ENCODE results near the gene MPZL2.
A peak's percentile ranks its signal among the peaks of the same experiment; 100 is the strongest.

The MPZL2 gene

GRCh38 chr11:118216621-118217481, 47.2 kb downstream of the MPZL2 start:
- peak; percentile 35 to 49 for DNase-seq

- DNase-seq, result no peak
Measured at GRCh38 chr11:118215765-118216164, 48.3 kb downstream of the MPZL2 start.

GRCh38 chr11:118215262-118215661, 48.8 kb downstream of the MPZL2 start:
- no peak for DNase-seq

- no peak for DNase-seq
Measured at GRCh38 chr11:118214210-118214914, 49.7 kb downstream of the MPZL2 start.

GRCh38 chr11:118213781-118214180, 50.3 kb downstream of the MPZL2 start:
- DNase-seq, result no peak

GRCh38 chr11:118213201-118213600, 50.9 kb downstream of the MPZL2 start:
- DNase-seq, result no peak

GRCh38 chr11:118212781-118213191, 51.3 kb downstream of the MPZL2 start:
- DNase-seq, result no peak

GRCh38 chr11:118212131-118212725, 51.9 kb downstream of the MPZL2 start:
- no peak for DNase-seq

- DNase-seq, result no peak
Measured at GRCh38 chr11:118211006-118211405, 53.1 kb downstream of the MPZL2 start.

- DNase-seq, result no peak
Measured at GRCh38 chr11:118210323-118210722, 53.8 kb downstream of the MPZL2 start.

- DNase-seq, result no peak
Measured at GRCh38 chr11:118209033-118209432, 55.1 kb downstream of the MPZL2 start.

GRCh38 chr11:118207079-118207478, 57.0 kb downstream of the MPZL2 start:
- DNase-seq, result no peak

- DNase-seq, result no peak
Measured at GRCh38 chr11:118206391-118207031, 57.6 kb downstream of the MPZL2 start.

- no peak for DNase-seq
Measured at GRCh38 chr11:118205606-118206378, 58.3 kb downstream of the MPZL2 start.

All from activated CD4-positive, alpha-beta T cell treated with anti-CD3 and anti-CD28 coated beads, Interleukin-2, amount 50 U/mL, for 4 hours (primary cell).